GM12878 (cell line): ENCODE results near the gene RGS6.

Experiments
- MTA3 ChIP-seq: IDR thresholded peaks from 2 replicates; pipeline ENCODE4 v1.6.1; 2012; ENCODE audit warnings: low read length, inconsistent platforms, borderline replicate concordance
- TF ChIP-seq, protein P1 (sequence below): fragments of 450-650 bp; IDR thresholded peaks from 2 replicates; pipeline ENCODE4 v1.6.1; 2016; ENCODE audit warnings: mild to moderate bottlenecking
- TF ChIP-seq, protein P2 (sequence below): fragments of 450-650 bp; IDR thresholded peaks from 2 replicates; pipeline ENCODE4 v1.6.1; 2014; ENCODE audit warnings: mild to moderate bottlenecking

DNA sequence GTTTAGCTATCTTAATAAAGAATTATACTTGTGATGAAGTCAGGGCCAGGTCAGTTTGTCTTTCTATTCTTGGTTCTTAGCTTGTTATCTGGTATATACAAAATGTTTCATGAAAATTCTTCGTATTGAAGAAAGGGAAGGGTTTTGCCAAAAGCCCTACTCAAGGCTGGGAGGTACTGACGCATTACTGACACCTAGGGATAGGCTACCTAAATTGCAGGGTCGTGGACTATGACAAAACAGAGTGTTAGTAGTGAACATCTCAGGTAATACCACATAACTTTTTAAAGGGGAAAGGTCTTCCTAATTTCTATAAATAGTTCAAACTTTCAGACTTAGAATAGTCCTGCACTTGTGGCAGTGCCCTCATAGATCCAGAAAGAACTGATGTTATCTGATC is 246.3 kb downstream of the RGS6 start:
- TF ChIP-seq, protein P1, sequence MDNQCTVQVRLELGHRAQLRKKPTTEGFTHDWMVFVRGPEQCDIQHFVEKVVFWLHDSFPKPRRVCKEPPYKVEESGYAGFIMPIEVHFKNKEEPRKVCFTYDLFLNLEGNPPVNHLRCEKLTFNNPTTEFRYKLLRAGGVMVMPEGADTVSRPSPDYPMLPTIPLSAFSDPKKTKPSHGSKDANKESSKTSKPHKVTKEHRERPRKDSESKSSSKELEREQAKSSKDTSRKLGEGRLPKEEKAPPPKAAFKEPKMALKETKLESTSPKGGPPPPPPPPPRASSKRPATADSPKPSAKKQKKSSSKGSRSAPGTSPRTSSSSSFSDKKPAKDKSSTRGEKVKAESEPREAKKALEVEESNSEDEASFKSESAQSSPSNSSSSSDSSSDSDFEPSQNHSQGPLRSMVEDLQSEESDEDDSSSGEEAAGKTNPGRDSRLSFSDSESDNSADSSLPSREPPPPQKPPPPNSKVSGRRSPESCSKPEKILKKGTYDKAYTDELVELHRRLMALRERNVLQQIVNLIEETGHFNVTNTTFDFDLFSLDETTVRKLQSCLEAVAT, result no peak
- TF ChIP-seq, protein P2, sequence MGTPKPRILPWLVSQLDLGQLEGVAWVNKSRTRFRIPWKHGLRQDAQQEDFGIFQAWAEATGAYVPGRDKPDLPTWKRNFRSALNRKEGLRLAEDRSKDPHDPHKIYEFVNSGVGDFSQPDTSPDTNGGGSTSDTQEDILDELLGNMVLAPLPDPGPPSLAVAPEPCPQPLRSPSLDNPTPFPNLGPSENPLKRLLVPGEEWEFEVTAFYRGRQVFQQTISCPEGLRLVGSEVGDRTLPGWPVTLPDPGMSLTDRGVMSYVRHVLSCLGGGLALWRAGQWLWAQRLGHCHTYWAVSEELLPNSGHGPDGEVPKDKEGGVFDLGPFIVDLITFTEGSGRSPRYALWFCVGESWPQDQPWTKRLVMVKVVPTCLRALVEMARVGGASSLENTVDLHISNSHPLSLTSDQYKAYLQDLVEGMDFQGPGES, result no peak
- TF ChIP-seq MTA3, result no peak
